ENCODE results near the gene FBXW8. TPM values are rescaled to one million over a fixed set of nuclear protein-coding genes. Genes with fewer than 3 reads are reported as not detected.

The FBXW8 gene
- total RNA-seq, 1 experiment from 2014 or later = 12.1 TPM

GRCh38 chr12:116916122-116916521 is 5.4 kb downstream of the FBXW8 start:
- ChIA-PET POLR2A (ENCODE audit: unreplicated experiment) (interaction anchor here (0.6 kb wide), 1 partner anchor 42 kb away, joined by 3 read pairs; no protein-coding TSS in a partner anchor), CTCF (interaction anchor here (0.8 to 1.1 kb wide), 2 partner anchors 207 to 213 kb away, joined by 3 to 4 read pairs; no protein-coding TSS in a partner anchor)
- peak overlapping the region; percentile 78 for H3K4me2 ChIP-seq (ENCODE audit: low read length)
- peak; percentile 54 for ATAC-seq
- no peak for TF ChIP-seq EZH2 (IDR thresholded peaks at IDR 0.05; ENCODE audit: low read length, unreplicated experiment)
- TF ChIP-seq CTCF (conservative IDR thresholded peaks at IDR 0.05; ENCODE audit: low read depth, low read length) = no peak
- no peak for TF ChIP-seq EZH2phosphoT487 (IDR thresholded peaks at IDR 0.05; ENCODE audit: borderline replicate concordance, low read length)
- peak overlapping the region; percentile 37 for H3K9ac ChIP-seq (ENCODE audit: low read length)
- peak overlapping the region; percentile 89 for H3K27ac ChIP-seq (ENCODE audit: low read length)
- peaks cover 6% of the 10 kb centered on the region; the same call in 1 of the 2 replicates for H3K36me3 ChIP-seq (ENCODE audit: low read depth, low read length)
- H3K9me2 ChIP-seq (replicated peaks; ENCODE audit: low read length) = no peaks in the 10 kb centered on the region
- DNase-seq = peak; percentile 97
- H3K9me3 ChIP-seq (ENCODE audit: low read length) = no peaks in the 10 kb centered on the region
- H3K4me1 ChIP-seq (ENCODE audit: insufficient read depth, low read length) = peaks cover 57% of the 10 kb centered on the region
- BruUV-seq (replicated peaks) = no TSS peak
- no peak overlapping the region for H2AFZ ChIP-seq (ENCODE audit: low read length)
- H4K20me1 ChIP-seq (ENCODE audit: low read length) = peaks cover 6% of the 10 kb centered on the region; the same call in 1 of the 2 replicates
- H3K79me2 ChIP-seq (ENCODE audit: low read length) = peaks cover 75% of the 10 kb centered on the region
- peak overlapping the region; percentile 46 for H3K4me3 ChIP-seq (ENCODE audit: low read length)
- intact Hi-C loops (cut with micrococcal nuclease) = loop anchor here (1.0 to 10.0 kb wide), 5 partner anchors 42 to 1136 kb away; partner anchors contain the start of genes RNFT2 and SPRING1
- H3F3A ChIP-seq (ENCODE audit: low read length, unreplicated experiment) = peaks cover 8% of the 10 kb centered on the region
- H3K27me3 ChIP-seq (ENCODE audit: low read length) = no peaks in the 10 kb centered on the region

GRCh38 chr12:116916714-116917114 is 6.0 kb downstream of the FBXW8 start:
- ChIA-PET POLR2A (ENCODE audit: unreplicated experiment) (interaction anchor here (0.6 kb wide), 1 partner anchor 41 kb away, joined by 3 read pairs; no protein-coding TSS in a partner anchor), CTCF (interaction anchor here (0.8 to 1.1 kb wide), 2 partner anchors 208 to 213 kb away, joined by 3 to 4 read pairs; no protein-coding TSS in a partner anchor)
- BruUV-seq (replicated peaks) = no TSS peak
- peaks cover 6% of the 10 kb centered on the region; the same call in 1 of the 2 replicates for H4K20me1 ChIP-seq (ENCODE audit: low read length)
- H3K79me2 ChIP-seq (ENCODE audit: low read length) = peaks cover 75% of the 10 kb centered on the region
- TF ChIP-seq CTCF (conservative IDR thresholded peaks at IDR 0.05; ENCODE audit: low read depth, low read length) (peak; percentile 66), EZH2phosphoT487 (IDR thresholded peaks at IDR 0.05; ENCODE audit: borderline replicate concordance, low read length) (no peak)
- peaks cover 54% of the 10 kb centered on the region for H3K4me1 ChIP-seq (ENCODE audit: insufficient read depth, low read length)
- H3K9me3 ChIP-seq (ENCODE audit: low read length) = no peaks in the 10 kb centered on the region
- intact Hi-C loops (cut with micrococcal nuclease) = loop anchor here (1.0 to 10.0 kb wide), 5 partner anchors 42 to 1136 kb away; partner anchors contain the start of genes RNFT2 and SPRING1
- peaks cover 6% of the 10 kb centered on the region; the same call in 1 of the 2 replicates for H3K36me3 ChIP-seq (ENCODE audit: low read depth, low read length)
- H3K4me3 ChIP-seq (ENCODE audit: low read length) = peak overlapping the region; percentile 46
- H3F3A ChIP-seq (ENCODE audit: low read length, unreplicated experiment) = peaks cover 8% of the 10 kb centered on the region
- peak overlapping the region; percentile 37 for H3K9ac ChIP-seq (ENCODE audit: low read length)
- peak overlapping the region; percentile 78 for H3K4me2 ChIP-seq (ENCODE audit: low read length)
- peak; percentile 90 for DNase-seq
- no peak overlapping the region for H2AFZ ChIP-seq (ENCODE audit: low read length)
- H3K27ac ChIP-seq (ENCODE audit: low read length) = peak overlapping the region; percentile 89
- ATAC-seq = peak; percentile 72
- no peaks in the 10 kb centered on the region for H3K27me3 ChIP-seq (ENCODE audit: low read length)
- H3K9me2 ChIP-seq (replicated peaks; ENCODE audit: low read length) = no peaks in the 10 kb centered on the region

- ChIA-PET POLR2A (ENCODE audit: unreplicated experiment) (no interaction called here), CTCF (no interaction called here)
- intact Hi-C loops (cut with micrococcal nuclease) = loop anchor here (5.0 to 10.0 kb wide), 4 partner anchors 56 to 1134 kb away; partner anchors contain the start of genes RNFT2 and SPRING1
- Histone ChIP-seq H3K9me2 (replicated peaks; ENCODE audit: low read length) (no peaks in the 10 kb centered on the region), H2AFZ (ENCODE audit: low read length) (no peak overlapping the region), H4K20me1 (ENCODE audit: low read length) (peaks cover 6% of the 10 kb centered on the region; the same call in 1 of the 2 replicates), H3K4me3 (ENCODE audit: low read length) (no peak overlapping the region), H3K27me3 (ENCODE audit: low read length) (no peaks in the 10 kb centered on the region), H3K27ac (ENCODE audit: low read length) (no peak overlapping the region), H3K4me1 (ENCODE audit: insufficient read depth, low read length) (peaks cover 49% of the 10 kb centered on the region), H3K9me3 (ENCODE audit: low read length) (no peaks in the 10 kb centered on the region), H3K36me3 (ENCODE audit: low read depth, low read length) (peaks cover 6% of the 10 kb centered on the region; the same call in 1 of the 2 replicates), H3K9ac (ENCODE audit: low read length) (no peak overlapping the region), H3K79me2 (ENCODE audit: low read length) (peaks cover 72% of the 10 kb centered on the region), H3F3A (ENCODE audit: low read length, unreplicated experiment) (peaks cover 8% of the 10 kb centered on the region), H3K4me2 (ENCODE audit: low read length) (no peak overlapping the region)
- TF ChIP-seq CTCF (conservative IDR thresholded peaks at IDR 0.05; ENCODE audit: low read depth, low read length) (no peak), EZH2phosphoT487 (IDR thresholded peaks at IDR 0.05; ENCODE audit: borderline replicate concordance, low read length) (no peak), EZH2 (IDR thresholded peaks at IDR 0.05; ENCODE audit: low read length, unreplicated experiment) (no peak)
- BruUV-seq (replicated peaks) = no TSS peak
- DNase-seq (no peak), ATAC-seq (no peak)
Observed at GRCh38 chr12:116918464-116918863, 7.7 kb downstream of the FBXW8 start.
